ENCODE results near the gene DIO2.

DNA sequence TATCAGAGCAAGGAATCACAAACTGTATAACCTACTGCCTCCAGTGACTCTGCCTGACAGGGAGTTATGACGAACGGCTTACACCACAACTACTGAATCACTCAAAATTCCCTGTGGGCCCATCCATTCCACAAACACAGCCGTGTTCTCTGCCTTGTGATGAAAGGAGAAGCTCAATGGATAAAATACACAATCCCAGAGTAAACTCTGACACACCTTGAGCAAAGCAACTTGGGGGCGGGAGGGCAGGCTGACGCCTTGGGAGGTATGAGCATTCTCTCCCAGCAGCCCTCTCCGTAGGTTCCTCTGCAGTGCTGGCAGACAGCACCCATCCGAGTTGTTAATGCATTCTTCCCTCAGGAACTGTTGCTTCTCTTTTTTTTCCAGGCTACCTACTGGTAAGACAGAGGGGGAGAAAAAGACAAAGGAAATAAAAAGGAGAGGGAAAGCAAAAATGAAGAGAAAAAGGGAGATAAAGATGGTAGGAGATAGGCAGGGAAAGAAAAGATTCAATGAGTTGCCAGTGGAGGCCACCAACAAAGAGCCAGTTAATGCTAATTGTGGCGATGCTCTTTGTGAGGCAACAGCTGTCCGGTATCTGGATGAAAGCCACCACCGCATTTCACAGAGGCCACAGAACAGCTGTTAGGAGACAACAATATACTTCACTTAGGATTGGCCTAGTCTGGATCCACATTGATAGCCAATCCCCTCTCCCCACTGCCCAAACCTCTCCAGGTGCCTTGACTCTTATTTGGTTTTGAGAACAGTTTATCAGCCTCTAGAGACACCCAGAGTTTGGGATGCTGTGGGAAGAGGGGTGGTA, 4.7 kb upstream of the DIO2 start:
- TF ChIP-seq ZFHX2 (tag by site-specific recombination; conservative IDR thresholded peaks at IDR 0.05), result no peak
- no peak for TF ChIP-seq YY2 (tag by site-specific recombination; IDR thresholded peaks at IDR 0.05)
- no peak for TF ChIP-seq CTCF (tag by site-specific recombination; IDR thresholded peaks at IDR 0.05)
- no peak for TF ChIP-seq REPIN1 (tag by site-specific recombination; IDR thresholded peaks at IDR 0.05; ENCODE audit: low read depth)
- no peak for TF ChIP-seq ZBTB20 (tag by site-specific recombination; IDR thresholded peaks at IDR 0.05)
- TF ChIP-seq ZNF416 (tag by site-specific recombination; IDR thresholded peaks at IDR 0.05), result no peak
- no peak for TF ChIP-seq REST (tag by site-specific recombination; IDR thresholded peaks at IDR 0.05)
- TF ChIP-seq SP2 (tag by site-specific recombination; IDR thresholded peaks at IDR 0.05), result no peak
- TF ChIP-seq ZNF114 (tag by site-specific recombination; IDR thresholded peaks at IDR 0.05), result no peak
- no peak for TF ChIP-seq ZNF274 (IDR thresholded peaks at IDR 0.05; ENCODE audit: low read length)
- no peak for TF ChIP-seq ZNF274 (tag by site-specific recombination; IDR thresholded peaks at IDR 0.05; ENCODE audit: borderline replicate concordance)
